GM19438 (cell line): ENCODE measurements around the gene CCDC28A.
A peak's percentile ranks its signal among the peaks of the same experiment; 100 is the strongest.
"Not testable (repeated sequence)": the region's sequence is repeated elsewhere in the genome, so short reads cannot be mapped to it uniquely, and the experiment has no call there.

Source experiments
- ATAC-seq: cut with Tn5 transposase; IDR thresholded peaks from one replicate; pipeline ENCODE4 v1.9.1; 2021; ENCODE audit warnings: low read depth; ENCODE audit not compliant: unreplicated experiment

The CCDC28A gene

GRCh38 chr6:138773177-138774091 lies at the start of gene CCDC28A:
CCDC28A (plus strand) TSS chr6:138773769; CDS start chr6:138776121, 2,352 bp downstream.
- peak; percentile 94 for ATAC-seq

DNA sequence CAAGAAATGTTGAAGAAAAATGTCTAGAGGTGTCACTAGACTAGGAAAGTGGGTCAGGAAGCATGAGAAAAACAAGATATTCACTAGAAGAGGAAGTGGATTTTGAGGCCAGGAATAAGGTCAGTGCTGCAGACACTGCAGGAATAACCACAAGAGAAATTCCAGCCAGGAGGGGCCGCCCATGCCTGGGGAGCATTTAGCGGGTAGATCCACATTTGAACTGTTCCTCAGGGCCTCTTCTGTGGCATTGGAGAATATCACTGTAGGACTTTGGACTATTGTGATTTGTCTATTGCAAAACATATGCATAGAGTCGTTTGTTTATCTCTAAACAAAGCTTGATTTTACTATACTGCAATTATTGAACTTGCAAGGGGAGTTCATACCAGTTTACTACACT lies 49.6 kb upstream of the CCDC28A start:
- no peak for ATAC-seq

GRCh38 chr6:138726066-138726756 lies 47.4 kb upstream of the CCDC28A start:
- ATAC-seq: no peak

DNA sequence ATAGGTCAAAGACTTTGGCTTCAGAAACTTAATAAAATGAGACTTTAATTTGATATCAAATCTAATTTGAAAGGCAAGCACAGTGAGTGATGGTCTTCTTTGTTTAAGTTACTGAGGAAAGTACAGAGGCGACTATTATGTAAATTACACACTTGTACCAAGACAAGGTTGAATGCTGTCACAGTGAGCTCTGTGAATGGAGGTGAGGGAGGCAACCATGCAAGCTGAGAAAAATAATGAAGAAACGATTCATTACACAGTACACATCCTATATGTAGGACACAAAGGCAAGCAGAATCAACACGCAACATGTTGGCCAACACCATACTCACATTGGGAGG lies 46.8 kb upstream of the CCDC28A start:
- ATAC-seq: no peak

- ATAC-seq: no peak
Observed at GRCh38 chr6:138727182-138727581, 46.4 kb upstream of the CCDC28A start.

GRCh38 chr6:138728662-138729061 lies 44.9 kb upstream of the CCDC28A start:
- ATAC-seq: no peak

DNA sequence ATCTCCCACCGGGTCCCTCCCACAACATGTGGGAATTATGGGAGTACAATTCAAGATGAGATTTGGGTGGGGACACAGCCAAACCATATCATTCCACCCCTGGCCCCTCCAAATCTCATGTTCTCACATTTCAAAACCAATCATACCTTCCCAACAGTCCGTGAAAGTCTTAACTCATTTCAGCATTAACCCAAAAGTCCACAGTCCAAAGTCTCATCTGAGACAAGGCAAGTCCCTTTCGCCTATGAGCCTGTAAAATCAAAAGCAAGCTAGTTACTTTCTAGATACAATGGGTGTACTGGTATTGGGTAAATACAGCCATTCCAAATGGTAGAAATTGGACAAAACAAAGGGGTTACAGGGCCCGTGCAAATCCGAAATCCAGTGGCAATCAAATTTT lies 43.5 kb upstream of the CCDC28A start:
- not testable (repeated sequence) for ATAC-seq

DNA sequence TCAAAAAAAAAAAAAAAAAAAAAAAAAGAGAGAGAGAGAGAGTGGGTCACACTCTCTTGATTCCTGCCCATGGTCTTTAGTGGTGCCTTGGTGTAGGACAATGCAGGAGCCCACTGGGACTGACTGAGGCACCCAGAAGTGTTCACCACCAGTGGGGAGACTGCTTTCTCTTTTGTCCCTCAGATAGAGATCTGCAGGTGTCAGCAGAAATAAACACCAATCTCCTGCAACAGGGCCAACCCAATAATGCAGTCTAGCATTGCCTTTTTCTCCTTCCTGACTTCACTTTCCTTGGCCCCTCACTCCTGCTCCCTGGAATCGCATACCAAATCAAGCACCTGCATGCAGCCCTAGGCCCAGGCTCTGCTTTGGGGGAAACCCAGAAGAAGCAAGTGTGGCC lies 39.0 kb upstream of the CCDC28A start:
- no peak for ATAC-seq

DNA sequence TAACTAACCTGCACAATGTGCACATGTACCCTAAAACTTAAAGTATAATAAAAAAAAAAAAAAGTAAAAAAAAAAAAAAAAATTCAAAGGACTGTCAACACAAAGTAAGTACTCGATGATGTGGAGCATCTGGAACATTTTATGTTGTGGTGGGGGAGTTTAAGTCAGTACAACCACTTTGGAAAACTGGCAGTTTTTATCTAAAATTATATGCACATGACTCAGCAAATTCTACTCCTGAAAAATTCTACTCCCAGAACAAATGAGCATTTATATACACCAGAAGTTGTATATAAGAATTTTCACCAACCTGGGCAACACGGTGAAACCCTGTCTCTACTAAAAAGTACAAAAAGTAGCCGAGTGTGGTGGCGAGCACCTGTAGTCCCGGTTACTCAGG lies 36.9 kb upstream of the CCDC28A start:
- no peak for ATAC-seq

DNA sequence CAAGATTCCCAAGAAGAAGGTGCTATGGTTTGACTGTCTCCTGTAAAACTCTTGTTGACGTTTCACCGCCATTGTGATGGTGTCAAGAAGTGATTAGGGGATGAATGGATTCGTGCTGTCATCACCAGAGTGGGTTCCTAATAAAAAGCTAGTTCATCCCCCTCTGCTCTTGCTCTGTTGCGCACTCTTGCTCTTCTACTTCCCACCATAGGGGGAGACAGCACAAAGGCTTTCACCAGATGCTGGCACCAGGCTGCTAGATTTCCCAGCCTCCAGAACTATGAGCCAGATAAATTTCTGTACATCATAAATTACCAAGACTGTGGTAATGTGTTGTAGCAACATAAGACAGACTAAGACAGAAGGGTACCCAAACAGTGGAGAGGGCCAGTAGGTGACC lies 21.6 kb upstream of the CCDC28A start:
- no peak for ATAC-seq

DNA sequence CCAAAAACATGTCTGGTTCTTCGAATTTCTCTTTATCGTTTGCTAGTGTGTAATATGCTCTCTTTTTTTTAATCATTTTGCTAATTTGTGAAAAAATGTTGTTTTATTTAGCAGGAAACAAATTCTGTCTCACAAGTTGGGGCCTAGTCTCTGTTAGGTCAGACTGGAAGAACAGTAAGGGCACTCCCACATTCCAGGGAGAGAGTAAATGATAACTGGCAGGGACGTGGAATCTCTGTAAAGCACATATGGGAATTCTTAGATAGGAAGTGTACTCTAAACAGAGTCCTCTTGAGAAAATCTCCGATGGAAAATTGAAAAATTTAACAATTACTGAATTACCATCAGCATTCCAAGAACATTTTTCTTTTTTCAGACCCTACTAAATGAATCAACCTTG lies 16.4 kb upstream of the CCDC28A start:
- no peak for ATAC-seq

DNA sequence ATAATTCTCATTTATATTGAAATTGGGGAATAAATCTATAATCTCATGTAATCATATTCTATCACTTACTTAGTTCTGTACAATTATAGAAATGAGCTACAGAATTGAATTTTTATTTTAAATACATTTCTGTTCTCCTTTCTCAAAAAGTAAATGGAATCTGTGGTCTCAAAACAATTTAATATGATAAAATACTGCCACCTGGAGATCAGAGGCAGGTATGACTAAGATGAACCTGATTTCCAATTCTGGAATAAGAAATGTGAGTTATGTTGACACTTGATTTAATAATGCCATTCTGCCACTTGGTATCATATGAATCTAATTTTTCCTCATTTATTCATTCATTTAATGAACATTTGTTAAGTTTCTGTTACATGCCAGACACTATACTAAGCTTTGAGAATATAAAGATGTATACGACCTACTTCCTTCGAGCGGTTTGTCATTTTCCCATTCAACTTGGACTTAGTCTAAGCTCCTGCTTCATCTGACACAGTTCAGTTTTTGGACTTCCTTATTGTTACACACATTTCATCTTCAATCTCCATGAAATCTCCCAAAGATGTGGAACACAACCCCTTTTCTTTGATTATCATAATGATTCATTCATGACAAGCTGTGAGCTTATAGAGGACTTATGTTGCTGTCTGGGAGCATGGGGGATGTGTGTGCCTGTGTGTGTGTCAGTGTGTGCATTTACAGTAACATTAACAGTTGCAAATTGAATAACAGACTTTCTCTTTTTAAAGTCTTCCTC lies 7.5 kb upstream of the CCDC28A start:
- no peak for ATAC-seq

GRCh38 chr6:138769102-138769676 lies 4.4 kb upstream of the CCDC28A start:
- ATAC-seq: no peak

DNA sequence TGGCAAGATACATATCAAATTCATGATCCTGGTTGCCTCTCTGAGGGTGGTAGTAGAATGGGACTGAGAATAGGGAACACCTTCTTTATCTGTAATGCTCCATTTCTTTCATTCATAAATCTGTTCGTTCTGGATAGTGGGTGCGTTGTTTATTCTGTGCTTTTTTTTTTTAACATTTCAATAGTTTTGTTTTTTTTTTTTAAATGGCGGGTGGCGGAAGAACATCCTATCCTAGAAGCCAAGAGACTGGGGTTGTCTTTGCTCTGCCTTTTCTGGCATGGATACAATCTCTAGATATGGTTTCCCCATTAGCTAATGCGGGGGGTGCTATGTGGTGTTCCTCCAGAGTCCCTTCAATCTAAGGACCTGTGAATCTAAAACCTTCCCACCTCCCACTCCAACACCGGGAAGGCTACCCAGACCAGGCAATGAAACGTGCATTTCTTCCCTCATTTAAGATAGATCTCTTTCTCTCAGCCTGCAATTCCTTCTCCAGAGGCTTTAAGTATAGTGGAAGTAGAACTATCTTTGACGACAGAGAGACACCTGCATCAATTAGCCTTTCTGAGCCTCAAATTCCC lies 883 bp upstream of the CCDC28A start:
- ATAC-seq: no peak

DNA sequence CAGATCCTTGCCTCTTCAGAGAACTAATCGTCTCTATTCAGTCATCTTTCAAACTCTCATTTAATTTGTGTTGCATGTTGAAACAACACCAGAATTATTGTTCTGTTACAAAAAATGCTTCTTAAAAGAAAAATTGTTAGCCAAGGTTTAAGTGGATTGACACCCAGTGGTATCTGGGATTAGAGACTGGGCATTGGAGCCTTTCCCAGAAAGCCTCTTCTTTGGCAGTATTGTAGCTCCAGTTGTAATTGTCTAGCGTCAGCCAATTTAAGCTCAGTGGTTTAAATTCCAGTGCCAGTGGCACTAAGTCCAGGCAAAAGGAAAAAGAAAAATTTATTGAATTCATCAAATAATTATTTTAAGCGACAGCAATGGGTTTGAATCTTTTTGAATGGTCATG lies 801 bp downstream of the CCDC28A start:
- no peak for ATAC-seq

GRCh38 chr6:138776659-138777058 lies 3.1 kb downstream of the CCDC28A start:
- ATAC-seq: no peak

GRCh38 chr6:138778331-138778730 lies 4.8 kb downstream of the CCDC28A start:
- no peak for ATAC-seq

- ATAC-seq: no peak
Observed at GRCh38 chr6:138782243-138782642, 8.7 kb downstream of the CCDC28A start.

DNA sequence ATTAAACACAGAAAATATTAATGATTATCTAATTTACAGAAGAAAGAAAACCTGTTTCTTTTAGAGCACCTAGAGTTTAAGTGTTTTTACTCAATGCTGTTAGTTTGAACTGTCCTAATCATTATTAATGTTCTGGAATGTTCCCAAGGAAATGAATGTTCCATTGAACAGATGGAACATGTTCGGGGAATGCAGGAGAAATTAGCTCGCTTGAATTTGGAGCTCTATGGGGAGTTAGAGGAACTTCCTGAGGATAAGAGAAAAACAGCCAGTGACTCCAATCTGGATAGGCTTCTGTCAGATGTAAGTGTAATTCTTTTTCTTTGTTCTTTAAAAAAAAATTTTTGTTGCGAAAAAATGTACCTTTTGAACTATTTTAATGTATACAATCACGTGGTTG lies 11.5 kb downstream of the CCDC28A start:
- ATAC-seq: no peak

- ATAC-seq: no peak
Observed at GRCh38 chr6:138785980-138786379, 12.4 kb downstream of the CCDC28A start.

GRCh38 chr6:138787138-138787537 lies 13.6 kb downstream of the CCDC28A start:
- no peak for ATAC-seq
